Measurements from ENCODE around the gene CCDC182.
A peak's percentile ranks its signal among the peaks of the same experiment; 100 is the strongest.

The CCDC182 gene

DNA sequence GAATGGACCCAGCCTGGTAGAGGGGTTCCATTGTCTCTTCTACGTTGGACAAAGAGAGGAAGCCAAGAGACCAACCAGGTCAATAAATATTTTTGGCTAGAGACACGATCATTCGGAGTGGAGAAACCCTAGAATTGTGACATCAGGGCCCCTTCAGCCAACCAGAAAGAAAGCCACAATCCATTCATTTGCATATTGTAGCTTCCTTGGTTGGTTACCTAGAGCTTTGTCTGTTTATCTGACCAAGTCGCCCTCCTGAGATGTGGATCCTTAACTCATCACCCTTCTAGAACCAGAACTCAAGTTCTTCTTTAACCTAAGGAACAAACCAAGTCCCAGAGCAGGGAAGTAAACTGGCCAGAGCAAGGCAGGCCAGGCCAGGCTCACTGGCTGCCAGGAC is at the start of gene CCDC182:
TSS of gene CCDC182 (minus strand) at position 58 of the 400 bp plus-strand sequence. CDS start at position 31, 27 bp downstream.
- DNase-seq (ENCODE audit: low spot score): no peak

DNA sequence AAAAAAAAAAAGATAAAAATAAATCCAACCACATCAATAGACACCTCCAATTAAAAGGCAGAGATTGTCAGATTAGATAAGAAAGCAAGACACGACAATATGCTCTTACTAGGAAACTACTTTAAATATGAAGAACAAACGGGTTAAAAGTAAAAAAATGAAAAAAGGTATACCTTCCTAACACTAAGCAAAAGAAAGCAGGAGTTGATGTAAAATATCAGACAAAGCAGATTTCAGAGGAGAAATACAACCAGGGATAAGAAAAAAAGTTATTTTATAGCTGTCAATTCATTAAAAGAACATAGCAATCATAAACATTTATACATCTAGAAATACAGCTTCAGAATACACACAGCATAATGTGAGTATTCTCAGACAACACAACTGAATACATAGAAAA is 49.7 kb upstream of the CCDC182 start:
- DNase-seq (ENCODE audit: low spot score): no peak

DNA sequence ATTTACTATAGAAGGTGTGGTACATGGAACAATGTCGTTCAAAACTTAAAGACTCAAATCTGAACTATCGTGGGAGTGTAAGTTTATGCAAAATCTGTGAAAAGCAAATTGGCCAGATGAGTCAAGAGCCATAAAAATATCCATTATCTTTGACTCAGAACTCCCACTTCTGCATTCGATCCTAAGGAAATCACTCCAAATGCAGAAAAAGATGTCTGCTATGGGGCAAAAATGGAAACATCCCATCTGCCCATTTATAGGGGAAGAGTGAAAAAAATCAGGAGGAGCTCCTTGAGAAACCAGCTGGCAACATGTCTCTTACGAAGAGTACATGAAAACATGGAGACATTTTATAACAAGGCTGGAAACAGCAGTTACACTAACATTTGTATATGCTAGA is 43.6 kb upstream of the CCDC182 start:
- no peak for DNase-seq (ENCODE audit: low spot score)

DNA sequence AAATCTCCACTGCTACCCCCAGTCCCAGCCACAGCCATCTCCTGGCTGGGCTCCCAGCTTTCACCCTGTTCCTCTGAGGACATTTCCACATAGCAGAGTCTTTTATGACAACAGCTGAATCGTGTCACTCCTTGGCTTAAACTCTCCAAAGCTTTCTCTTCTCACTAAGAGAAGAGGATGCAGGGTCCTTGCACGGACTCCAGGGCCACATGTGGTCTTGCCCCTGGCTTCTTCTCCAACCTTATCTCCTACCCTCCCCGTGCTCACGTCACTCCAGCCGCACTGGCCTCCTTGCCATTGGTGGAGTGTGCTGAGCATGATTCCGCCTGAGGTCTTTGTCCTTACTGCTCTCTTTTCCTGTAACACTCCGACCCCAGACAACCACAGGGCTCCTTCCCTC is 39.9 kb upstream of the CCDC182 start:
- DNase-seq (ENCODE audit: low spot score): no peak

DNA sequence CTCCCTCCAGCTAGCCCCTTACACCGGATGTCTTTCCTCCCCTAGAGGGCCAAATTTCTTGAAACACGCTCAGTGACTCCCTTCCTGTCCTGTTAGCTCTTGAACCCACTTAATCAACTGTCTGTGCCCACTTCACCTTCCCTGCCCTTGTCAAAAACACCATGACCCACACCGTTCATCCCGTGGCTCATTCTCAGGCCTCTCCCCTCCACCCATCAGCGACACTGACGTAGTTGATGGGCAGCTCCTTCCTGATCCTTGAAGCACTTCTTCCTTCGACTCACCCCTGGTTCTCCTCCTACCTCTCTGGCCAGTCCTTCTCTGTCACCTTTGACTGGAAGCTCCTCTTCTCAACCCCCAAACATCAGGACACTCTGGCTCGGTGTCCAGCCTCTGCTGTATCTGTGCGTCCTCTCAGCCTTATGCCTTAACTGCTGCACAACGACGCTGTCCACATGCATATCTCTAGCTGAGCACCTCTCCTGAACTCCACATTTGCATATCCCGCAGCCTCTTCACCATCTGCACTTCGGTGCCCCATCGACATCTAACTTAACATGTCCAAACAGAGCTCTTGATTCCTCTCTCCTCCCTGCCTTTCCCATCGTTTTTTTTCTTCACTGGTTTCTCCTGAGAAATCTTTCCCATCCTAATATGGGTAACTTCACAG is 39.3 kb upstream of the CCDC182 start:
- no peak for DNase-seq (ENCODE audit: low spot score)

DNA sequence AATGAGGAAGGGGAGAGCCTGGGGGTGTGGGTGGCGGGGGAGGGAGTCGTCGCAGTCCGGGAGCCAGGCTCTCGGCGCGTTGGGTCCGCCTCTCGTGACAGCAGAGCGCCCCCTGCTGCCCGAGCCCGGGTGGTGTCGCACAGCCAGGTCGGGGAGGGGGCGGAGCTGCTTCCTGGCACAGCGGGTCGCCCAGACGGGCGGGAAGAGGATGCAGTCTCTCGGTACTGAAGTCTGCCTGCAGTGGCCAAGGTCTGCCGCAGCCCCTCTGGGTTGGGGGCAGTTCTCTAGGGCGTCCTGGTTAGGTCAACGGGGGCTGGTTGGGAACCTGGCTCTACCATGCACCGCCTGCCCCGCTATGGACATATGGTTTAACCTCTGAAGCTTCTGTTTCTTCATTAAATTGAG is 38.2 kb upstream of the CCDC182 start:
- DNase-seq (ENCODE audit: low spot score): peak; percentile 34

DNA sequence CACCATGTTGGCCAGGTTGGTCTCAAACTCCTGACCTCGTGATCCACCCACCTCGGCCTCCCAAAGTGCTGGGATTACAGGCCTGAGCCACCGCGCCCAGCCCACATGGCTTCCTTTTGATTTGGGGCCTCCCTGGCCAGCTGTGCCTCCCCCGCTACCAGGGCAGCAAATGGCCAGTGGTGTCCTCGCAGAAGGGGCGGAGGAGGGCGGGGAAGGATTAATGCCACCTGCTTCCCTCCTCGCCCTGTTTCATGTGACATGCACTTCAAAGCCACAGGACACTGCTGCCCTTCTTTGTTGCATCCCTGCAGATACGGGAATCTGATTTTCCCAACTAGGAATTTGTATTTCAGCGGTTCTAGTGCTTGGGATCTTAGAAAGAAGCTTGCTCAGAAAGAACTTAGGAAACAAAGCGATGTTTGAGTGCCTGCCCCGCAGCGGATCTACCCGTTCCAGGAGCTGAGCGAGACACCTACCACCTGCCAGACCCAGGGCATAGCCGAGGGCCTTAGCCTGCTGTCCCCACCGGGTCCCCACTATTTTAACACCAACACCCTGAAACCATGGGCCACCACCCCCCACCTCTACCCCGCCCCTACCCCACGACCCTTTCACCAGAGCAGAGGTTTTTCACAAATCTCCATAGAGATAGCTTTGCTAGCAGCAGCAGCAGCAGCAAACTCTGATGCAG is 37.7 kb upstream of the CCDC182 start:
- no peak for DNase-seq (ENCODE audit: low spot score)

DNA sequence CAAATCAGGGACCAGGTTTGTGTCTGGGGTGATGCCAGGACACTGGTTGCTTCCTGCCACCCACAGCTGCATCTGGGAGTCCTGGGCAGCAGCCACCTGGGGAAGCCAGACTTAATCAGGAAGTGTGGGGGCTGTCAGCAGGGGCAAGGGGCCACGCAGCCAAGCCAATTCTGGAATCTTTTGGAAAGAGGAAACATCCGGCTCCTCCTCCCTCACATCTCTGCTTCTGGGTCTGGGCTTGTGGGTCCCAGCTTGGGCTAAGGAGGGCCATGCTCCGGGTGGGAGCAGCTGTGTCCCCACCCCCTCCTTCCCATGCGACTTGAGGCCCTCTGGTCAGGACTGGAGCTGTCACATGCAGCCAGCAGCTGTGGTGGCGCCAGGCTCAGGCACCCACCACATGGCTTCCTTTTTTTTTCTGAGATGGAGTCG is 37.0 kb upstream of the CCDC182 start:
- no peak for DNase-seq (ENCODE audit: low spot score)

DNA sequence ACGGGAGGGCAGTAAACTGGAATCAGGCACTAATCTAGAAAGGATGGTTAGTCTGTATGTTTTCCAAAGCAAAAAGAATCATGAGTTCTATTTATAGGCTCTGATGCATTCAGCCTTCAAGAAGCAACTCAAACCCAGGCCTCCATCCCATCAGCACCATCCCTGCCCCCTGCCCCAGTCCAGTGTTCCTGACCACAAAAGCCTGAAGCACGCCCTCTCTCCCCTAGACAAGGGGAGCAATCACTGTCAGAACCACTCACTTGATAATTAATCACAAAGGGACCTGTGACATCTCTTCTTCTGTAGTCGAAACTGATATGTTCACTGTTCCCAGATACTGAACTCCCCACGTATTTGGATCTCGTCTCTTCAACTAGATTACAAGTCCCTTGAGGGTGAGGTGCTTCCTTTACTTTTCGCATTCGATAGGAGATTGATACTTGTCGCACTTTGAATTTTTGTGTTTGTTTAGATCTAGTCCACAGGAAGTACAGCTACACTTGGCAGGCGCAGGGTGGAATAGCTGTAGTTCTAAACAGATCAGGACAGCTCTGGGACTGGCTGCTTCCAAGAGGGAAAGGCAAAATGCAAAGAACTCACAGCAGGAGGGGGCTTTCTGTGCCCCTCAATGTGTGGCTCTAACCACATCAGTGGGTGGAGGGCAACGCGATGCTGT is 36.4 kb upstream of the CCDC182 start:
- DNase-seq (ENCODE audit: low spot score): no peak

DNA sequence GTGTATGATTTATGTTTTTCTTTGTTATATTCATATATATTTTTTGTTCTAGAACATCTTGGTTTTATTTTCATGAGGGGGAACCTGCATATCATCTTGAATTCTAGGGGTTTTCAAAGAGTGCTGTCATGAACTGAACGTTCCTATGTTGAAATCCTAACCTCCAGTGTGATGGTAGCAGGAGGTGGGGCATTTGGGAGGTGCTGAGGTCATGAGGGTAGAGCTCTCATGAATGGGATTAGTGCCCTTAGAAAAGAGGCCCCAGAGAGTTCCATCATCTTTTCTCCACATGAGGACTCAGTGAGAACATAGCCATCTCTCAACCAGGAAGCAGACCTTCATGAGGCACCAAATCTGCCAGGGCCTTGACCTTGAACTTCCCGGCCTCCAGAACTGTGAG is 34.6 kb upstream of the CCDC182 start:
- DNase-seq (ENCODE audit: low spot score): no peak

DNA sequence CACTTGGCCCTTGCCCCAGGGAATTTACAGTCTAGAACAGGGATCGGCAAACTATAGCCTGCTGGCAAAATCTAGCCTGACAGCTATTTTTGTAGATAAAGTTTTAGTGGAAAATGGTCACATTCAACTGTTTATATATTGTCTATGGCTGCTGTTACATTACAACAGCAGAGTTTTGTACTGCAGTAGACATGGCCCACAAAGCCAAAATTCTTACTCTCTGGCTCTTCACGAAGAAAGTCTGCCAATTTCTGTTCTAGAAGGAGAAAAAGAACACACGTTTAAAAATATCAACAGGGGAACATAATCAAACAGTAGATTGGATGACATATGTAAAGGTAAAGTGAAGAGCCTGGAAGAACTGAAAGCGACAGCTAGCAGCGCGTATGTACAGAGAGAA is 33.2 kb upstream of the CCDC182 start:
- DNase-seq (ENCODE audit: low spot score): no peak

DNA sequence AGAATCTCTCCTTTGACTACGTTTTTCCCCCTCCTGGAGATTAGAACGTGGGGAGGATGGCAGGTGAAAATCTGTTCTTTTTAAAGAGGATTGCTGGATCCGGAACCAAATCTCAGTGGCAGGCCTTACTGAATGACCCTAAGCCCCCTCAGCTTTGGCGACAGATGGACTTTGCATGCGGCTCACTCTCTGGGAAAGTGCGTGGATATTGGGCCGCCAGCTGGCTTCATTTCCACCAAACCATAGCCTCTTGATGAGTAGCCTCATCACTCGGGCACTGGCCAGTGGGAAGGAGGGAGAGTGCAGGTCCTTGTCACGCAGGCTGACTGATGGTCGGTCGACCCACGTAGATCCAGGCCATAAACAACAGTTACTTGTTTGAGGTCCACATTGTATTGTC is 31.3 kb upstream of the CCDC182 start:
- DNase-seq (ENCODE audit: low spot score): no peak

DNA sequence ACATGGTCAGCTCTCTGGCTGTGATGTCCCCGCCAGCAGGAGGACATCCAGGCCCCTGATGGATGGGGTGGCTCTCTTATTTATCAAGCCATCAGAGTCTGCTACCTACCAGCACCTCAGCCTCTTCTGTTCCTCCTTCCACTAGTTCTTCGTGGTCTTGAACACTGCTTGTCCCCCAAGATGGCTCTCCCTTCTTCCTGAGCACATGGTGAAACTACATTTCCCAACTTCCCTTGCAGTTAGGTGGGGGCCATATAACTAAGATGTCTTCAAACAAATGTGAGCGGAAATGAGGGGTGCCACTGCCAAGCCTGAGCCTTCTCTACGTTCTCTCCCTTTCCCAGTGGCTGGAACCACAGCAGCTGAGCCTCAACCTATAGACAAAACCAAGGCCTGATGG is 29.8 kb upstream of the CCDC182 start:
- DNase-seq (ENCODE audit: low spot score): no peak

DNA sequence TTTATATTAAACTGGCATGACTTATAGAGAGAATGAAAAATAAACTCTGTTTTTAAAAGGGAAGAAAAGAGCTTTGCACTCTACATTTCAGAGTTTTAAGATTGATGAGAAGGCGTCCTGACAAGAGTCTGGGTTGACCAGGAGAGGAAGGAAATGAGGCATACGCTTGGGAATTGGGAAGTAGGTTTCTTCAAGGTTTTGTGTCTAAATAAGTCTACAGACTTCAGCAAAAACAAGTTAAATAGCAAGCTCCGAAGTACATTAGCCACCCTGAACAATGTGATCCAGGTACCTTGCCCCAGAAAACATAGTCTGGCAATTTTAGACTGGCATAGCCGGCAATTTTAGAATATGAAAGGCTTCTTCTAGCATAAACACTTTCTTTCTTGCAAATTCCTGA is 28.5 kb upstream of the CCDC182 start:
- DNase-seq (ENCODE audit: low spot score): no peak

DNA sequence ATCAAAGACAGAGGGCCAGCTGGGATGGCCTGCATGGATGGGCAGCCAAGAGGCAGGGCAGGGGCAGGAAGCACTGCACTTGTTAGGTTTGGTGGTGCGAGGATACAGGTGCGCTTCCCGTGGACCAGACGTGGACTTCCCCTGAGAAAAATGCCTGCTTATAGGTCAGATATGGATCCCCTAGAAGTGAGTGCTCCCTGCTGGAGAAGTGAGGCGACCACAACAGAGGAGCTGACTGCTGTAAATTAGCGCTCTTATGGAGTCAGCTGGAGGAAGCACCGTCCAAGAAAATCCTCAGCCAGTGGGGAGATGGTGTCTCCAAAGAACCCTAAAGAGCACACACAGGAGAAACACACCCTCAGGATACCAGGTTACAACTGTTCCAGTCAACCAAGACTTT is 27.7 kb upstream of the CCDC182 start:
- no peak for DNase-seq (ENCODE audit: low spot score)

DNA sequence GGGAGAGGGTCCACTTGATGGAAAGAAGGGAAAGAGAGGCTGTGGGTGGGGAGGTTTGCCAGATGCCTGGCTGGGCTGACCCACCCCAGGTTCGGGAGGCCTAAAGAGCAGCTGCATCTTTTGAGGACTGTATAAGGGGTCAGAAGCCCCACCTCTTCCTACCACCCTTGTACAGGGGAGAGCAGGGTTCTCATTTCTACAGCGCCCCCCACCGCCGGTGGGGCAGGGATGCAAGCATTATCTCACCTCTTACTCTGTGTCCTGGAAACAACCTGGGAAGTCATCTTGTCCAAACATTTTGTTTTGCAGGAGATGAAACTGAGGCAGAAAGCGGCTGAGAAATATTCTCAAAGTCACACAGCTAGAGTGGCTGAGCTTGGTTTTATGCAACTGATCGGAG is 22.5 kb upstream of the CCDC182 start:
- no peak for DNase-seq (ENCODE audit: low spot score)

DNA sequence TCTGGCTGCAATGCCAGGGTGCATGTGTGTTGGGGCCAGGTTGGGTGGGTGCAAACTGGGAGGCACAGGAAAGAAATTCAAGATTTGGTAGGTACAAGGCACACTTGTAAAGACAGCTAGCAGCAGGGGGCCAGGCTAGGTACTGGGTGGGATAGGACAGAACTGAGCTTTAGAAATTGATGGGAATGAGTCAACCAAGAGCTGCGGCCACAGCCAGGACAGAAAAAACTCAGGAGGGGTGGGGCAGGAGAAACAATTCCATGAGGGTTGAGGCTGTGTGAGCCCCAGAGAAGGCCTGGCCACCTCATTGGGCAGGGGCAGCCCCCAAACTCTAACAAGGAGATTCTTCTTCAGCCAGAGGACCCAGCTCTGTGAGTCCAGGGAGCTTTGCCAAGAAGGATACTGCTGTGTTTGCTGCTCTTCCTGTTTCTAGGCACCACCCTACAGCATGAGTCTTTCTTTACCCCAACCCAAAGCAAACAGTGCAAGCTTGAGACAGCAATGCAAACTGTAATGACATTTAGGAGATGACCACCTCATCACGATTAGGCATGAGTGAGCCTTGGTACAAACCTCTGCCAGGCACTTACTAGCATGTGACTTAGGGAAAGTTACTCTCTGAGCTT is 21.3 kb upstream of the CCDC182 start:
- no peak for DNase-seq (ENCODE audit: low spot score)

DNA sequence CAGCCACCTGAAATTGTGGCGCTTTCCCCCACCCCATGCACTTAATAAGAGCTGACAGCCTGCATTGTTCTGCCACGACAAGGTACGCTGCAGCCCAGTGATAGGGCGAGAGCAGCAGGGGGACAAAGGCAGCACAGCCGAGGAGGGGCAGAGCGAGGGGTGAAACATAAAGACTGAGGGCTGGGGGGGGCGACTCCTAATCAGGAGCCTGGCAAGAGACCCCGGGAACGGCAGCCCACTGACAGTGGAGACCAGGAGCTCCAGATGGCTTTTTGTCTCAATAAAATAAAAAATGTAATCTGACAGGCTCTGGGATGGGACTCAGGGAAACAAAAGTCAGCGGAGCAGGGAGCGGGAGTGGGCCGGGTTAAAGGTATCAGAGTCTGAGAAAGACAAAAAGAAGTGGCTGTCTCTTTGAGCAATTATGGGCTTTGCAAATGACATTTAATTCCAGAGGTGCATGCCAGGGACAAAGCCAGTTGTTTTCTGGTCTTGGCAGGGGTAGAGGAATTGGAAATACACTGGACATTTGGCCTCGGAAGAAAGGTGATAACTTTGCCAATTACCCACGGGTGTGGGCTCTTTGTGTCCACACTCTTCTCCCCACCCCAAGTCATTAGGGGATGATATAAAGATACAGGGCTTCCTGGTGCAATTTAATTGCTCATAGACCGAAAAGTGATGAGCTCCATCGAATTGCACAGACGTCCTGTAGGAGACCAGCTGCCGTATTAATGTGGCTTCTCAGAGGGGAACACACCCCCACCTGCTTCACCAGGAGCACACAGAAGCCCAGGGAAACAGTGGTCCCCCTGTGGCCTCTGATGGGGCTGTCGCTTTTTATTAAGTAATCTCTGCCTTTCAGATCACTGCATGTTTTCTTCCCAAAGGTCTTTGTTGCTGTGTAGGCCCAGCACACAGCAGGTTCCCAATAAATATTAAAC is 17.6 kb upstream of the CCDC182 start:
- no peak for DNase-seq (ENCODE audit: low spot score)

DNA sequence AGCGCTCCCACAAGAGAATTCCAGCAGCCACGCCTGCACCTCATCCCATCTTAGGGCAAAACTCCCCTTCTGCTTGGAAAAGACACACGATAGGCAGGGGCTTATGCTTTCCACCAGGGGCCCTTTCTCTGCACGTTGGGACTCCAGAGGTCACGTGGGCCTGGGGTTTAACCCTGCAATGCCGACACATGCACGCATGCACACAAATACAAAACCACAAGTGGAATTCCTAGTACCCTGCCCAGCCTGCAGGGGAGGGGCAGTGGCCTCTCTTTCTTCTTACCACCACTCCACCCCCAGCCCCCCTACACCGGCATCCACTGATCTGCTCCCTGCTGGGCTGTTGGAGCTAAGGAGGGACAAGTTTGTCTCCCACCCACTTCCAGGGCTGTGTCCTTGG is 16.8 kb upstream of the CCDC182 start:
- no peak for DNase-seq (ENCODE audit: low spot score)

DNA sequence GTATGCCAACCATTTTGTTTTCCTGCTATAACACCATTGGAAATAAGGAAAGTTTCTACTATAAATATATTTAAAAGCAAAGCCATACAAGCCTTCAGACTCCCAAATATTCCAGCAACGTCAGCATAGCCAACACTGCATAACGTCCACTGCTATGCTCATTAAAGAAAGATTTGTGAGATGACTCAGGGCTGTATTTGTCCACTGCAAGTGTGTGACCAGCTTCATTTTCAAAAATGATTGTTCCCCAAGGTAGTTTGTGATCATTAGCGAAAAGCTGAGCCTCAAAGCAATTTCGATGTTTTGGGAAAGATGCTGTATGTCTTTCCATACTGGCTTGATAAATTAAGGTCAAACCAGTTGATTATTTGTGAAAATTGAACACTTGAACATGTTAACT is 14.9 kb upstream of the CCDC182 start:
- DNase-seq (ENCODE audit: low spot score): no peak

DNA sequence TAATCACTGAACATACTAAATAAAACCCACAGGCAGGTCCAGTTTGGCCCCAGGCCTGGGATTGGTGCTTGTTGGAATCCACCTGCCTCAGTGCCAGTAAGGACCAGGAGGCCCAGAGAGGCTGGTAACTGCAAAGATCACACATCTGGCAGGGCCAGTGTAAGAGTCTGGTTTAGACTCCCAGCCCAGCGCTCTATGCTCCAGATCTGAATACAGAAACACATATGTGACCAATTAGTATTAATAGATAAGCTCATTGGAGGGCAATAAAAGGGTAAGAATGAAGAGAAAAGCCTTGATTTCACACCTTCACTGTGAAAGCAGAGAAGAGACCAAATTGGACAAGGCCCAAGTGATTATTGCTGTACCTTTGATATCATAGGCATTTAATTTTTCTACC is 13.6 kb upstream of the CCDC182 start:
- DNase-seq (ENCODE audit: low spot score): no peak

DNA sequence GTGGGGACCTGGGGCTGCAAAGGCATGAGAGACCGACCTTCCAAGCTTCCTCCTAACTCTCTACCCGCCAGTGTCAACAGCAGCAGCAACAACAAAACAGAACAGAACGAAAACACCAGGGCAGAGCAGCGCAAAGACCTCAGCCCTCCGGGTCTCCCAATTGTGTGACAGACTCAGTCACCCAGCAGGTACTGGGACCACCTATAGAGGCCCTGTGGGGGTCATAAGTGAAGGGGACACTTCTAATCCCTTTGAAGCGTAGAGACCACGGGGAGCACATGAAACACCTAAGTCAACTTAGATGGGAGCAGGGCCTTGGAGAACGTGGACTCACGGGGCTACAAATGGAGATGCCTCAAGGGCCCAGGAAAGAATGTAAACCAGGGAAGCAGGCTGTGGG is 12.6 kb upstream of the CCDC182 start:
- DNase-seq (ENCODE audit: low spot score): no peak

All from hematopoietic multipotent progenitor cell treated with erythropoietin and hydrocortisone succinate and interleukin-3 and kit ligand, for 15 days (in vitro differentiated cells).